Activated CD4-positive, alpha-beta T cell treated with anti-CD3 and anti-CD28 coated beads for 48 hours (primary cell): ENCODE data around the gene FUS.
"Not testable (repeated sequence)": the region's sequence is repeated elsewhere in the genome, so short reads cannot be mapped to it uniquely, and the experiment has no call there.

Experiments used
- DNase-seq: peaks from one replicate; pipeline ENCODE4 v3.0.0-alpha.2; 2020

Gene FUS

GRCh38 chr16:31144418-31144817 lies 35.5 kb upstream of the FUS start:
- not testable (repeated sequence) for DNase-seq

DNA sequence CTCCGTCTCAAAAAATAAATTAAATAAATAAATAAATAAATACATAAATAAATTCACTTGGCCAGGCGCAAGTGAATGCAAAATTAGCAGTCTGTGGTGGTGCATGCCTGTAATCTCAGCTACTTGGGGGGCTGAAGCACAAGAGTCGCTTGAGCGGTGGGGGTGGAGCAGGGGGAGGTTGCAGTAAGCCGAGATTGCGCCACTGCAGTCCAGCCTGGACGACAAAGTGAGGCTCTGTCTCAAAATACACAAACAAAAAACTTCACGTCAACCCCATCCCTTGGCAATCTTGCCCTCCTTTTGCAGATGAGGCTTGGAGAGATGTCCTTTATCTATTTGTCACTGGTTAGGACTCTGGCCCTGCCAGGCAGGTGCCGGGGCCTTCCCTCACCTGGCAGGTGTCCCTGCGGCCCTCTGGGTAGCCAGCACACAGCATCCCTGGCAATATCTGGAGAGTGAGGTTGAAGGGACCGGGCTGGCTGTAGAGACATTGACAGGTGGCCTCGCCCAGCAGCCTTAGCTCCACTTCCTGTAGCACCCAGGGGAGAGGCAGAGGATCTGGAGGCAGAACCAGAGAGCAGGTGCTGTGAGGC lies 34.4 kb upstream of the FUS start:
- DNase-seq, result no peak

GRCh38 chr16:31147574-31147973 lies 32.4 kb upstream of the FUS start:
- DNase-seq, result no peak

DNA sequence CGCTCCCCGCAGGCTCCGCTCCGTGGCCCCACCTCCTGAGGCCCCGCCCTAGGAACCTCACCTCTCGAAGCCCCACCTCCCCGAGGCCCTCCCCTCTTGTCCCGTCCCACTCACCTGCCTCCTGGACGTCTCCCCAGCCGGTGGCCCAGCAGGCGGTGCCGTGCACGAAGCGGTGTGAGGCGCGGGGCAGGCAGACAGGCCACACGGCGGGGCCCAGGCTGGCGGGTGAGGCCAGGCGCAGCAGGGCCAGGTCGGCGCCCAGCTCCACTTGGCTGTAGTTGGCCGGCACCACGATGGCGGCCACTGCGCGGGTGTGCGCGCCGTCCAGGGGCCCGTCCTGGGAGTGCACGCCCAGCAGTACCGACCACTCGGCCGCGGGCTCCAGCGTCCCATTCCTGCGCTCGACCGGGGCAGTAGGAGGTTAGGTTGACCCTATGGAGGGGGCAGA lies 31.6 kb upstream of the FUS start:
- DNase-seq, result peak; percentile 17

DNA sequence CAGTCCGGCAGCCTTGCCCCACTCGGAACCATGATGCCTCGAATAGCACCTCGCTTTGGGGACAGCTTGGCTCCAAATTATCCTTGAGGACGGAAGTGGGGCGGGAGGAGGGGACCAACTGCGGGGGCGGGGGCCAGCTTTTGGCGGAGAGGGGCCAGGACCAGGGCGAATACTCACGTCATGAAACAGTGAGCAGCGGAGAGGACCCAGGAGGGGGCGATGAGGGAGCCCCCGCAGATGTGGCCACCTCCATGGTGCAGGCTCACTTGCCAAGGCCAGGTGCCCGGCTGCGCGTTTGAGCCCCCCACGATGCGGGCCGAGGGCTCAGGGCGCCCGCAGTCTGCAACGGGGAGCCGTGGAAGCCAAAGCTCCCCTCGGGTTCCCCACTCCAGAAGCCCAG lies 31.0 kb upstream of the FUS start:
- no peak for DNase-seq

DNA sequence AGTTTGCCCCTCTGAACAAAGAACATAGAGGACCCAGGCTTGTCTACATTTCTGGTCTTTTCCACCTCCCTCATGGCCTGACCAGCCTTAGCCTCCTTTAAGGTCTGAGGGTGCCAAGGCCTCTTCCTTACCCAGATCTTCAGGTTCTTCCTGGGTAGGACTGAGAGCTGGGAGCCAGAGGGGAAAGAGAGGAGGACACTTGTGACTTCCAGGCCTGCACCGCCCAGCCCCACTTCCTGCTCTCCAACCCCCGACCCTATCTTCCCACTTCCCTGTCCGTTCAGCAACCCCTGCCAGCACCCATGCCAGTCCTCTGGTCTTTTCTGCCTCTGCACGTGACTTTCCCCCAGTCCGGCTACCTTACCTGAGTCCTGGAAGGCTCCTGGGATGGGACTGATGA lies 30.6 kb upstream of the FUS start:
- DNase-seq, result no peak

DNA sequence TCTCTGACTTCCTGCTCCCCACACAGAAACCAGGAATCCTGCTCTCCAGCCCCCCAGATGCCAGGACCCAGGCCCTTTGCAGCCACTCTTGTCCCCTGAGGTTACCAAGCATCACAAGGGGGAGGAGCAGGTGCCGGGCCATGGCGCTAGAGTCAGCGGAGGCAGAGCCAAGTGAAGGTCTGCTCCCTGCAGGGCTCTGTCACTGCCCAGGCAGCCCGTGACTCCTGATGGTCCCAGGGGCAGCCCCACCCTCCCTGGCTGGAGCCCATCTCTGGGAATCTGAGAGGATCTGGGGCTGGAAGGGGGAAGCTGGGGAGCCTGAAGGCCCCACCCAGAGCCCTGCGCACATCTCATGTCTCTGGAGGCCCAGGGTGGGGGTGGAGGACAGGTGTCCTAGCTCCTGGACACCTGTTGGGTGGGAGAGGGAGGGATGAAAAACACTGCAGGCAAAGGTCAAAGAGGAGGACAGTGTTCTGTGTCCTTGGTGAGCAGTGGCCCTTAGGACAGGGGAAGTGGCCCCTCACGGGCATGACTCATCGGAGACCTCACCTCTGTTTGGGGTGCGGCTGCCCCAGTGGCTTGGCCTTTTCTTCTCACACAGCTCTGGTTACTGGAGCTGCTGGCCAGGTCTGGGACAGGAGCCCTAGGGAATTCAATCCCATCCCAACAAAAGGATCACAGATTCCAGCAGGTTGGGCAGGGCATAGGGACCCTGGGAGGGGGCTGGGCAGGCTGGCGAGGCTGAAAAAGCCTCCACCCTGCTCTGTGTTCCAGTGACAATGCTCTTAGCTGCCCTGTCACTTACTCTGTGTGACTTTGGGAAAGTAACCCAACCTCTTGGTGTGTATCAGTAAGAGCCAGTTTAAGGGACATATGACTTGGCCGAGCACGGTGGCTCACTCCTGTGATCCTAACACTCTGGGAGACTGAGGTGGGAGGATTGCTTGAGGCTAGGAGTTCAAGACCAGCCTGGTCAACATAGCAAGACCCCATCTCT lies 29.7 kb upstream of the FUS start, which contains the start of gene PRSS36:
Gene PRSS36, minus strand, starts transcription at position 173 of the 997 bp plus-strand sequence. Its CDS starts 31 bp downstream, at position 142.
- no peak for DNase-seq

- not testable (repeated sequence) for DNase-seq
Observed at GRCh38 chr16:31150976-31151375, 29.0 kb upstream of the FUS start.

GRCh38 chr16:31157136-31157535 lies 22.8 kb upstream of the FUS start:
- no peak for DNase-seq

DNA sequence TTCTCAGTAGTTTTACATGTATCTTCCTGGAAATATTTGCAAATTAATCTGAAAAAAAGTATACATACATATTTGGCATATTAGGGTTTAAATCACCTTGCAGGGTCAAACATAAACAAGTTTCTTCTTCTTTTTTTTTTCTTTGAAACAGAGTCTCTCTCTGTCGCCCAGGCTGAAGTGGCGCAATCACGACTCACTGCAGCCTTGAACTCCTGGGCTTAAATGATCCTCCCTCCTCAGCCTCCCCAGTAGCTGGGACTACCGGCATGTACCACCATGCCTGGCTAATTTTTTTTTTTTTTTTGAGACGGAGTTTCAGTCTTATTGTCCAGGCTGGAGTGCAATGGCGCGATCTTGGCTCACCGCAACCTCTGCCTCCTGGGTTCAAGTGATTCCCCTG lies 12.6 kb upstream of the FUS start:
- no peak for DNase-seq

DNA sequence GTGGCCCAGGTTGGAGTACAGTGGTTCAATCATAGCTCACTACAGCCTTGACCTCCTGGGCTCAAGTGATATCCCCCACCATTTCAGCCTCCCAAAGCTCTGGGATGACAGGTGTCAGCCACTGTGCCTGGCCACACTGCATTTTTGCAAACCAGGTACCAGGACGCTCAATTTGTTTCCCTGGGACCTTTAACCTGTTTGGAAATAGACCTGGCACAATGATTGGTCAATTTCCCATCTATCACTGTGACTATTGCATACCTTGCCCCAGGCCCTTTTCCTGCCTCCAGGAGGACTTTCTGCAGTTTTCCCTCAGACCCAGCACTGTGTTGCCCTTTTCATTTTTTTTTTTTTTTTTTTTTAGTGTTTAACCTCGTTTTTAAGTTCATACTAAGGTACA lies 11.1 kb upstream of the FUS start:
- DNase-seq, result no peak

DNA sequence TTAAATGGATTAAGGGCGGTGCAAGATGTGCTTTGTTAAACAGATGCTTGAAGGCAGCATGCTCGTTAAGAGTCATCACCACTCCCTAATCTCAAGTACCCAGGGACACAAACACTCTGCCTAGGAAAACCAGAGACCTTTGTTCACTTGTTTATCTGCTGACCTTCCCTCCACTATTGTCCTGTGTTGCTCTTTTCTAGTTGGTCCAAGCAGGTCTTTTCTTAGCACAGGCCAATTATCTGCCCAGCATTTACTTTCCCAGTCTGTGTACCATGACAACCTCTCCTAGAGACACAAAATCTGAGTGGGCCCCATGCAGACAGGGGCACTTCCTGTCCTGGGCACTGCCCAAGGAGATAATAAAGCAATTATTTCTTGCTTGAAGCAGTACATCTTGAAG lies 9.9 kb upstream of the FUS start:
- DNase-seq, result not testable (repeated sequence)

DNA sequence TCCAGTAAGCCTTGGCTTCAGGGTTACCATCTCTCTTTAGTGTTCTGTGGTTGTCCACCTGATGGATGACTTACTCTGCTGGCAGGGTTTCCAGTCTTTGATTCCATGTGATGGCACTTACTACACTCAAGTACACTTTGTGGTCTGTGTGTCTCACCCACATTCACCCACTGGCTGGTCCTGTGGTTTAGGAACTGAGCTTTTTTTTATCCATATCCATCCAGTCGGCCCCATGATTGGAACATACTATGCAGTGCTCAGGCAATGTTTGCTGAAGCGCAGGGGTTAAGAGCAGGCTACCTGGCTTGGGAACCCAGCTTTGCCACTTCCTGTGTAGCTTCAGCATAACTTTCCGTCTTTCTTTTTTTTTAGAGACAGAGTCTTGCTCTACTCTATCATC lies 2.8 kb upstream of the FUS start:
- DNase-seq, result peak; percentile 66

DNA sequence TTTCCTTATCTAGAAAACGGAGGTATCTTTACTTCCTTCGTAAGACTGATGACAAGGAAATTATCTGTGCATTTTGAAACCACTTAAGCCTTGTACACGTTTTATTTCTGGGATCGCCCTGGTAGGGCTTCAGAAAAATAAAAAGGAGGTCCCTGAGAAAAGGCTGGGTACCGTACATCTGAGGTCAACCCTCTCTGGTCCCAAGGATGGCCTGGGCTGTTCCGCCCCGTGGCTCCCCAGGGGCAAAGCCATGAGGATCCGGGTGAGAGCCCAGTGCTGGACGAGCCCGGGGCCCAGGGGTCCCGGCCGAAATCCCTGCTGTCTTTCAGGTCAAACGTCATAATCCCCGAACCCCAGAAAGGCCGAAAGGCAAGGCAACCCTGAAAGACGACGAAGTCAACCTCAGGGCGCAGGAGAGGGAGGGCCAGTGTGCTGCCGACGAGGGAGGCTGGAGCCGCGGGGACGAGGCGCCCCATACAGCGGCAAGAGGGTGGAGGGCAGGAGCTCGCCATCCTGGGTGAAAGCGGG lies 656 bp upstream of the FUS start:
- DNase-seq, result no peak

DNA sequence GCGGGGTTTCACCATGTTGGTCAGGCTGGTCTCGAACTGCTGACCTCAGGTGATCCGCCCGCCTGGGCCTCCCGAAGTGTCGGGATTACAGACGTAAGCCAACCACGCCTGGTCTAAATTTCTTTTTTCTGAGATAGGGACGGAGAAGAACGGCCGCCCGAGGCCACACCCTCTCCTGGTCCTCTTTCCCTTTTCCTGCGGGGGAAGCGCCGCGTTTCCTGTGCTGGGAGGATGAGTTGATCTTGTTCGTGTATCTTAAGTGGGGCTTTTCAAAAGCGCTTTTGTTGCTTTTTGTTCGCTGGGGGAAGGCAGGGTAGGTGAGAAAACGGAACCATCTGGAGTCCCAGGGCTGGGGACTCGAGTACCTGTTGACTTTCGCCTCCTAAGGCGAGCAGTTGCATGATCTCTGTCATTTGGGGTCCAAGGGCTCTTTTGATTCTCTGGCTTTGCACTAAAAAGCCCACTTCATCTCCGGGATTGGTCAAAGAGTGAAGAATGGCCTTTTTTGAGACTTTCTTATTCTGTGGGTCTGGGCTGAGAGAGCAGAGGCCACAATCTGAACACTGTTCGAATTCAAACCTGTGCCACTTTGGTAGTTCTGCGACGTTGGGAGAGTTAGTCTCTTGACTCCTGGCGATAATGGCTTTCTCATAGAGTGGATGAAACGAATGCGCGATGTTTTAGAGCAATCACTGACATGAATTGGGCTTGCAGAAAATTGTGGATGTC lies 1.3 kb downstream of the FUS start:
- DNase-seq, result peak; percentile 52

DNA sequence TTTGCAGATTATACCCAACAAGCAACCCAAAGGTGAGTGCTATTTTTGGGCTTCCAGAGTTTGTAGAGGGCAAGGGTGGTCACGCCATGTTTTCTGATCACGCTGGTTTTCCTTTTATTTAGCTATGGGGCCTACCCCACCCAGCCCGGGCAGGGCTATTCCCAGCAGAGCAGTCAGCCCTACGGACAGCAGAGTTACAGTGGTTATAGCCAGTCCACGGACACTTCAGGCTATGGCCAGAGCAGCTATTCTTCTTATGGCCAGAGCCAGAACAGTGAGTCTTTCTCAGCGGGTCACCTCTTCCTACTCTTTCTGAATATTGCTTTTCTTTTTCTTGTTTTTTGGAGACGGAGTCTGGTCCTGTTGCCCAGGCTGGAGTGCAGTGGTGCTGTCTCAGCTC lies 2.5 kb downstream of the FUS start:
- no peak for DNase-seq

DNA sequence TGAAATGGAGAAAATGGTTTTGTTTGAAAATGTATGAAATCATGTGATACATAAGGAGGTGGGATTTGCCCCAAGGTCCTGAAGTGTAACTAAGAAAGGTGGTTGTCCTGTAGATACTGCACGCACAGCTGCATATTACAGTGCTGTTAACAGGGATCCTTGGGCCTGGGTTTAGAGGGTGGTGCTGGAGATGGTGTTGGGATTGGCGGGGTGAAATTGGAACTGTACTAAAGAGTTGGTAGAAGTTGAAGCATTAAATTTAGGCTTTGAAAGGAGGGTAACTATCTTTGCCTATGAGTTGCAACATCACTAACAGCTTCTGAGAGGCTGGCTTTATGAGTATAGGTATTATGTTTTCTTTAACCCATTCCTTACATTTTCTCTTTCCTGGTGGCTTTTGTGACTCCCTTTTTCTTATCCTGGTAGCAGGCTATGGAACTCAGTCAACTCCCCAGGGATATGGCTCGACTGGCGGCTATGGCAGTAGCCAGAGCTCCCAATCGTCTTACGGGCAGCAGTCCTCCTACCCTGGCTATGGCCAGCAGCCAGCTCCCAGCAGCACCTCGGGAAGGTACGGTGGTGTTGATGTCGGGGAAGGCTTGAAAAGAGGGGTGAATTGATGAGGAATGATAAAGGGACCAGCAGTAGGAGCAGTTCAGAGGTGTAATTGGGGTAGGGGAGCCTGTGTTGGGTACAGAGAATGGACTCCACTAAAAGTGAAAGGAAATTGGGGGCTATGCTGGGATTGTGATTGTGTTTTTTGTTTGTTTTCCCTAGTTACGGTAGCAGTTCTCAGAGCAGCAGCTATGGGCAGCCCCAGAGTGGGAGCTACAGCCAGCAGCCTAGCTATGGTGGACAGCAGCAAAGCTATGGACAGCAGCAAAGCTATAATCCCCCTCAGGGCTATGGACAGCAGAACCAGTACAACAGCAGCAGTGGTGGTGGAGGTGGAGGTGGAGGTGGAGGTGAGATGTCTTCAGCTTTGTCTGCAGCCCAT lies 3.8 kb downstream of the FUS start:
- DNase-seq, result no peak

GRCh38 chr16:31184888-31185287 lies 4.9 kb downstream of the FUS start:
- DNase-seq, result no peak

- no peak for DNase-seq
Observed at GRCh38 chr16:31185339-31185738, 5.4 kb downstream of the FUS start.

GRCh38 chr16:31186176-31186575 lies 6.2 kb downstream of the FUS start:
- DNase-seq, result no peak

- no peak for DNase-seq
Observed at GRCh38 chr16:31186930-31187807, 7.2 kb downstream of the FUS start.
